ENCODE data around the gene HAGH. TPM values are rescaled to one million over a fixed set of nuclear protein-coding genes. Genes with fewer than 3 reads are reported as not detected.

HAGH gene
- total RNA-seq, 1 donor from 2014 or later, result 73.4 TPM

Other genes with a start within 250 kb of the HAGH start
- gene IFT140, start 214.8 kb downstream of the HAGH start, total RNA-seq, result 29.2 TPM
- gene CRAMP1, start 214.5 kb downstream of the HAGH start, total RNA-seq, result 26.1 TPM
- 26.0 TPM for gene JPT2, start 148.5 kb downstream of the HAGH start, total RNA-seq
- gene MAPK8IP3, start 120.6 kb downstream of the HAGH start, total RNA-seq, result 93.3 TPM
- gene NME3, start 55.3 kb downstream of the HAGH start, total RNA-seq, result 50.1 TPM
- gene EME2, start 54.0 kb downstream of the HAGH start, total RNA-seq, result 15.3 TPM
- gene MRPS34, start 53.7 kb downstream of the HAGH start, total RNA-seq, result 42.7 TPM
- gene SPSB3, start 44.3 kb downstream of the HAGH start, total RNA-seq, result 35.3 TPM
- gene NUBP2, start 43.9 kb downstream of the HAGH start, total RNA-seq, result 28.0 TPM
- 0.22 TPM for gene IGFALS, start 33.1 kb downstream of the HAGH start, total RNA-seq
- gene FAHD1, start 381 bp upstream of the HAGH start, total RNA-seq, result 13.8 TPM
- gene MEIOB, start 45.3 kb upstream of the HAGH start, total RNA-seq, result not detected
- not detected for gene HS3ST6, start 91.6 kb upstream of the HAGH start, total RNA-seq
- 16.0 TPM for gene MSRB1, start 116.4 kb upstream of the HAGH start, total RNA-seq
- not detected for gene RPL3L, start 127.9 kb upstream of the HAGH start, total RNA-seq
- gene NDUFB10, start 132.7 kb upstream of the HAGH start, total RNA-seq, result 85.8 TPM
- gene RPS2, start 138.0 kb upstream of the HAGH start, total RNA-seq, result 990 TPM
- gene RNF151, start 140.0 kb upstream of the HAGH start, total RNA-seq, result not detected
- 21.8 TPM for gene TBL3, start 145.2 kb upstream of the HAGH start, total RNA-seq
- gene NOXO1, start 154.6 kb upstream of the HAGH start, total RNA-seq, result not detected
- 15.5 TPM for gene GFER, start 157.4 kb upstream of the HAGH start, total RNA-seq
- 0.76 TPM for gene SYNGR3, start 163.1 kb upstream of the HAGH start, total RNA-seq
- gene ZNF598, start 183.0 kb upstream of the HAGH start, total RNA-seq, result 34.5 TPM
- gene NPW, start 193.0 kb upstream of the HAGH start, total RNA-seq, result 0.36 TPM
- 107 TPM for gene NHERF2, start 200.1 kb upstream of the HAGH start, total RNA-seq
- gene NTHL1, start 221.0 kb upstream of the HAGH start, total RNA-seq, result 21.8 TPM
- gene TSC2, start 221.2 kb upstream of the HAGH start, total RNA-seq, result 156 TPM

All from sciatic nerve (tissue), 1 donor.